K562 treated with DMSO at 1 percent for 48 hours (cell line): ENCODE measurements around the gene POLK. TPM values are rescaled to one million over a fixed set of nuclear protein-coding genes. Genes with fewer than 3 reads are reported as not detected.

ENCODE experiments used
- total RNA-seq: library from RNA; unstranded; fragments of 300-600 nt; gene quantifications from 2 replicates; pipeline ENCODE4 v1.2.3, GENCODE V29; 2022; ENCODE audit warnings: low replicate concordance; ENCODE audit errors: extremely low read depth

Gene POLK
- total RNA-seq: not detected in 2 replicates

DNA sequence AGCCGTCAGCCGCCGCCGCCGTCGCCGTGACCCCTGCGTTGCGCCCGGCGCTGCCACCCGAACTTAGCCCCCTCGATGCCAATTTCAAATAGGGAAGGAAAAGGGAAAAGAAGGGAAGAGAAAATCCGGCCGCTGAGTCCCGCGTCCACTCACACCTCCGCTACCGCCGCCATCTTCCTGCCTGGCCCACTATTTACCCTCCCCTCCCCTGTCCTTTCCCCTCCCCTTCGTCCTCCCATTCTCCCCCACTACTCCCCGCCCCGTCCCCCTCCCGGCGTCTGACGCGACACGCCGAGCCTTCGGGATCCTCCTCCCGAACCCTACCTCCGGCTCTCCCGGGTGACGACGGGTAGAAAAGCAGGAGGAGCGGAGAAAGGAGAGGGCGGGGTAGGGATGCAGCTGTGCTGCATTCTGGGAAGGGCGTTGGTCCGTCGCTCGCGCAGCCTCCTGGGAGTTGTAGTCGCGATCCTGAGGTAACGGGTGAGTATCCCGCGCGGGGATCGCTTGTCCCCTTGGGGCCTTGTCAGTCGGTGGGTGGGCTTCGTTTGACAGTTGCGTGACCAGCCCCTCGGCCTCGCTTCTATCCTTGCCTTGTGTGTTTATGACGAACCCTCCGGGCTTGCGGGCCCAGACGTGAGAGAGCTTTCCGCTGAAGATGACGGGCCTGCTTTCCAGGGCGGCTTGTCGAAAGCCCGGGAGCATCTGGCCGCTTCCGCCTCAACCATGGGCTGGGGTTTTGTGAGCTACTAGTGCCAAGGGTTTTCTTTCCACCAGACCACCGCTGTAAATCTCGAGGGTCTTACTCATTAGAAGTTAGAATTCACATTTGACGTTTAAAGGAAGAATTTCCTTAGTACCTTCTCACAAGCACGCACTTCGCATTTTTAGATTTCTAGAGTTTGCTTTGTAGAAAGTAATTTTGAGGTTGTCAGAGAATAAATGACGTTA lies at the start of gene POLK, which contains the start of gene CERT1:
Gene POLK, plus strand, starts transcription at position 457 of the 948 bp plus-strand sequence.
Gene CERT1, minus strand, starts transcription at position 195 of the 948 bp plus-strand sequence. CDS start 422 bp downstream, outside the sequence.

DNA sequence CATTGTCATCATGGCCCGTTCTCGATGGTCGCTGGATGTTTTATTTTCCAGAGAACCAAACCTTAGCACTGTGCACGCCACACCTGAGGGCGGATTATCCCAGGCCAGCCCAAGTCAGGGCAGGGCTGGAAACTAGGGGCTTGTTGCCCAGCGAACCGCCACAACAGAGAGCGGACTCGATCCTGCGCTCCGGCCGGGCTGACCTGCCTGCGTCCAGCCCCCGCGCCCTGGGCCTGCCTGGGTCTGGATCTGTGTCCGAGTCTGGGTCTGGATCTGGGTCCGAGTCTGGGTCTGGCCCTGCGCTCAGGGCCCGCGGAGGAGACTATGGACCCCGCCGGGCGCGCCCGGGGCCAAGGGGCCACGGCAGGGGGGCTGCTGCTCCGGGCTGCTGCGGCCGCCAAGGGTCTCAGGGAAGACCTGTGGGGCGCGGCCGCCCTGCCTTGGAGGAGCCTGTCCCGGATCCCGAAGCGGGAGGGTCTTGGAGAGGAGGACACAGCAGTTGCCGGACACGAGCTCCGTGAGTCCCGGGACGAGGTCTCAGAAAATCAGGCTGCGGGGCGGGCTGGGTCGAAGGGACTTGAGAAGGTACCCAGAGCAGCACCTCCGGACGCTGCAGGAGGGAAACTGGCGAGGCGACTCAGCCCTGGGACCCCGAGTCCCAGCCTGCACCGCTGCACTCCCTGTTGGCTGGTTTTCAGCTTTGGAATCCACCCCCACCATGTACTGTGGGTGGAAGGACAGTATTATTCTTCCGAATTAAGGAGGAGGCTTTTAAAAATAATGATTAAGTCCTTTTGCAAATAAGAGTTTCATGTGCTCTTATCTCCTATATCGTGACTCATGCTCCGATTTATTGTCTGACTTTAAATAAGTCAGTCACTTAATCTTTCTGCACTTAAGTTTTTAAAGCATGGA lies 99.9 kb downstream of the POLK start, which contains the start of gene ANKDD1B:
Gene ANKDD1B, plus strand, starts transcription at position 143 of the 915 bp plus-strand sequence. Its CDS starts 182 bp downstream, at position 325.

Other genes starting within 250 kb of the POLK start
- gene HMGCR, start 174.7 kb upstream of the POLK start, total RNA-seq: not detected in 2 replicates
- gene CERT1, start 262 bp upstream of the POLK start, total RNA-seq: not detected in 2 replicates
- gene ANKDD1B, start 99.6 kb downstream of the POLK start, total RNA-seq: not detected in 2 replicates
- gene POC5, start 205.5 kb downstream of the POLK start, total RNA-seq: not detected in 2 replicates